NOMO-1 (cell line): ENCODE data around the gene CLEC2D.
"Not testable (repeated sequence)": the region's sequence is repeated elsewhere in the genome, so short reads cannot be mapped to it uniquely, and the experiment has no call there.

Source experiments
- DNase-seq, 2 experiments: peaks; one replicate each; lab custom pipeline; 2025; ENCODE audit not compliant: unreplicated experiment in 2 of 2; lab: John Stamatoyannopoulos, UW

Gene CLEC2D

GRCh38 chr12:9651265-9651729 is 18.2 kb upstream of the CLEC2D start:
- no peak for DNase-seq

- DNase-seq: no peak
Measured at GRCh38 chr12:9660046-9660445, 9.5 kb upstream of the CLEC2D start.

DNA sequence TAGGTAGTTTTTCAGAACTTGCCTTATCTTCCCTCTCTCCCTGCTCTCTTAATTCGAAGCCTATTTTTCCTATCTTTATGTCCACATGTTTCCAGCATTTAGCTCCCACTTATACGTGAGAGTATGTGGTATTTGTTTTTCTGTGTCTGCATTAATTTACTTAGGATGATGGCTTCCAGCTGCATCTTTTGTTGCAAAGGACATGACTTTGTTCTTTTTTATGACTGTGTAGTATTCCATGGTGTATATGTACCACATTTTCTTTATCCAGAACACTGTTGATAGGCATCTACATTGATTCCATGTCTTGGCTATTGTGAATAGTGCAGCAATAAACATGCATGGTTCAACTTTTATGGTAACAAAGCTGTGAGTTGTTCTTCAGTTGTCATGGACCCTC is 7.8 kb upstream of the CLEC2D start:
- DNase-seq: no peak

DNA sequence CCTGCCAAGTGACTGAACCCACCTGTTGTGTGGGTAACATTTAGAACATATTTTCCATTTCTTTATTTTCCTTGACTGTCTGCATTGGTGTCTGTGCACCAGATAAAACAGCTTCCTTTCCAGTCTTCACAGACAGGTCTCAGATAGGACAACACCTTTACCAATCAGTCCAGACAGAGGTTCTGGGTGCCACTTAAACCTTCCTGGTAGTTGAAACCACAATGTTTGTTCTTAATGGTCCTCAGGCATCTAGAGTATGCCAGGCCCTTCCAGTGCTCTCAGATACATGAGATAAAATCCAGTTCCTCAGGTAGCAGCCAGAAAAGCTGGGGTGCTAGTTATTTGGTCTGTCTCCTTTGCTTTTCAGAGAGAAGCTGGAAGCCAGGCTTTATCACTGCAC is 7.0 kb upstream of the CLEC2D start:
- no peak for DNase-seq

DNA sequence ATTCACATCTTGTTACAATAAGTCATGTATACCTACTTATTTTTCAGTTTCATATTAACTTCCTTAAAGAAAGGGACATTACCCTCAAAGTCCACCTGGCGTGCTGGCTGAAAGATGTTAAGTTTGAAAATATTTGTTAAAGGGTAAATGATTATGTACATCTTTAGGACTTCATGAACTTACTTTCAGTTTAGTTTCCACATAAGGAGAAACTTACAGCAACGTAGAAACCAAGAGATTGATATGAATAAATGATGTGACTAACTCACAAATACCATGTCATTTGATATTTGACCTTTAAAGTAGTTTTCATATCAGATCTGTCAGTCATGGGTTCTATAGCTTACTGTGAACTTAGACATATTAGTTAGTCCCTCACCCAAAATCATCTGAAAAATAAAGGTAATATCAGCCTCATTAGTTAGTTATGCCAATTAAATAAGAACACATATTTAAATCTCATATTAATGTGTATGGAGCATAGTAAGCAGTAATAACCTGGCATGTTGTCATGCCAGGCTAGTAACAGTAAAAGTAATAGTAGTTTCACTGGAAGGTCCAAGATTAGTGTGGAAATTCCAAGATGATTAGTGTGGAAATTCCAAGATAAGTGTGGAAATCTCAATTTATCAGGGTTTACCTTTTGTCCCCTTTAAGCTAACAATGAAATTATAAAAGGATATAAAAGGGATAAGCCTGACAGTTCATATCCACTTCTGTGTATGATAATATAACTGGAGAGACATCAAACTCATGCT is 1.9 kb upstream of the CLEC2D start:
- no peak for DNase-seq

DNA sequence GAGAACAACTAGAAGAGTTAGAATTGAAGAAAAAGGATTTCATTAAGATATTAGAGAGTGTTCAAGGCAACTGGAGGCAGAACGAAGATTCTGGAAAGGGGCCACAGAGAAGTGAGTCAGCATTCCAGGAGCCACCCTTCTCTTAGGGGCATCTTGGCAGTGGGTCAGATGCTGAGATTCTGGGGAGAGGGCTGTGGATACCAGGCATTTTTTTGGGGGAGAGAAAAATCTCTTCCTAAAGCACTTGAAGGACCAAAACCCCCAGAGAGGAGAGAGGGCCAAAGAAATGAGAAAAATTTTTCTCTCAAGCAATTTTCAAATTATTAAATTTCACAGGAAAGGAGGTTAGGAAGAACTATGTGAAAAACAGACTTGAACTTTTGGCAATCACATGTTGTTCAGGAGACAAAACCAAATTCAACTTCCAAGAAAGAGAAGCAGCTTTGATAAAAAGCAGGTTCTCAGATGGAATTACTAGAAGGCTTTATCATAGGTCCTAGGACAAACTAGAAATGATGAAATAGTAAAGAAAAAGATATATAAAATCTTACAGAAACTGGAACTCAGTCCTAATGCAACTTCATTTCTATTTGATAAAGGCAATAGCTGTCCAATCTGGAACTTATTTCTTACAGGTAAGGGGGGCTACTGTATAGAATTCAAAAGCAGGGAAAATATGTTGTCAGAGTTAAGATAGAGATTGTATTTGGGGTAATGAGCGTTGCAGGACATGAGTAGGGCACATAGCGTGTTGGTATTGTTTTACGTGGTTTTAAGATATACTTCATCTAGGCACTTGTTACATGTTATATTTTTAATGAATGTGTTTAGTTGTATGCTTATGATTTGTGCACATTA is 1.1 kb upstream of the CLEC2D start:
- no peak for DNase-seq

DNA sequence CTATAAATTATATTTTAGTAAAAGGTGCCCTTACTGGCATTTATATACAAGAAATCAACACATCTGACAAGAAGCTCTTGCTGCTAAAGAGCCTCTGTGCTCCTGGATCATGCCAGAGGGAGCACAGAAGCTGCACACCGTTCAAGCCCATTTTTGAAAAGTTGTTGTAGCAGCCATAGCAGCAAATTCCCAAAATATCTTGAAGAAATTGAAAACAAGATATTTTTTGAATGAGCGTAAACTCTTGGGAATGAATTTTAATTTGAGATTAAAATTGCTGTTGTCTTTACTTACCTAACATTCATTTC is 540 bp upstream of the CLEC2D start:
- no peak for DNase-seq

DNA sequence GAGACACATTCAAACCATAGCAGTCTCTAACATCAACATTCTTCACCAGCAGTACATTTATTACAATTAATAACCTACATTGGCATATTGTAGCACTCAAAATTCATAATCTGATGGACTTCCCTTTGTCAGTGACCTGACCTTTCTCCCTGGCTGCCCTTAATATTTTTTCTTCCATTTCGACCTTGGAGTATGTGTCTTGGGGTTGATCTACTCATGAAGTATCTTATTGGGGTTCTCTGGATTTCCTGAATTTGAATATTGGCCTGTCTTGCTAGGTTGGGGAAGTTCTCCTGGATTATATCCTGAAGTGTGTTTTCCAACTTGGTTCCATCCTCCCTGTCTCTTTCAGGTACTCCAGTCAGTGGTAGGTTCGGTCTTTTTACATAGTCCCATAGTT is 2.8 kb downstream of the CLEC2D start:
- not testable (repeated sequence) for DNase-seq

- DNase-seq: no peak
Measured at GRCh38 chr12:9673404-9674225, 4.1 kb downstream of the CLEC2D start.

- DNase-seq: no peak
Measured at GRCh38 chr12:9674226-9674590, 4.7 kb downstream of the CLEC2D start.

GRCh38 chr12:9682508-9682907 is 13.0 kb downstream of the CLEC2D start:
- not testable (repeated sequence) for DNase-seq

GRCh38 chr12:9682949-9683348 is 13.4 kb downstream of the CLEC2D start:
- not testable (repeated sequence) for DNase-seq

GRCh38 chr12:9685366-9685765 is 15.9 kb downstream of the CLEC2D start:
- not testable (repeated sequence) for DNase-seq

DNA sequence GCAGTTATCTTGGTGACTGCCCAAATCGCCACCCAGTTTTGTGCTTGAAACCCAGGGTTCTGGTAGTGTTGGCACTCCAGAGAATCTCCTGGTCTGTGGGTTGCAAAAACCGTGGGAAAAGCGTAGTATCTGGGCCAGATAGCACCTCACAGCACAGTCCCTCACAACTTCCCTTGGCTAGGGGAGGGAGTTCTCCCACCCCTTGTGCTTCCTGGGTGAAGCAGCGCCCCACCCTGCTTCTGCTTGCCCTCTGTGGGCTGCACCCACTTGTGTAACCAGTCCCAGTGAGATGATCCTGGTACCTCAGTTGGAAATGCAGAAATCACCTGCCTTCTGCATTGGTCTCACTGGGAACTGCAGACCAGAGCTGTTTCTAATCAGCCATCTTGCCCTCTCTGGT is 16.4 kb downstream of the CLEC2D start:
- no peak for DNase-seq

- no peak for DNase-seq
Measured at GRCh38 chr12:9687228-9687627, 17.7 kb downstream of the CLEC2D start.

- DNase-seq: no peak
Measured at GRCh38 chr12:9692909-9693308, 23.4 kb downstream of the CLEC2D start.

GRCh38 chr12:9694241-9694640 is 24.7 kb downstream of the CLEC2D start:
- peak in 1 of 2 experiments; percentile 37 for DNase-seq

- DNase-seq: not testable (repeated sequence)
Measured at GRCh38 chr12:9695150-9695549, 25.6 kb downstream of the CLEC2D start.

DNA sequence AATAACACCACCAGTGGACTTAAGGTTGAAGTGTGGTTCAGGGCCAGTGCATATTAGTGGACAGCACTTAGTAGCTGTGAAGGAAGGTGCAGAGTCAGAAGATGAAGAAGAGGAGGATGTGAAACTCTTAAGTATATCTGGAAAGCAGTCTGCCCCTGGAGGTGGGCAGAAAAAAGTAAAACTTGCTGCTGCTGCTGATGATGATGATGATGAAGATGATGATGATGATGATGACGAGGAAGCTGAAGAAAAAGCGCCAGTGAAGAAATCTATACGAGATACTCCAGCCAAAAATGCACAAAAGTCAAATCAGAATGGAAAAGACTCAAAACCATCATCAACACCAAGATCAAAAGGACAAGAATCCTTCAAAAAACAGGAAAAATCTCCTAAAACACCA is 26.1 kb downstream of the CLEC2D start:
- DNase-seq: not testable (repeated sequence)

- no peak for DNase-seq
Measured at GRCh38 chr12:9697619-9698018, 28.1 kb downstream of the CLEC2D start.

DNA sequence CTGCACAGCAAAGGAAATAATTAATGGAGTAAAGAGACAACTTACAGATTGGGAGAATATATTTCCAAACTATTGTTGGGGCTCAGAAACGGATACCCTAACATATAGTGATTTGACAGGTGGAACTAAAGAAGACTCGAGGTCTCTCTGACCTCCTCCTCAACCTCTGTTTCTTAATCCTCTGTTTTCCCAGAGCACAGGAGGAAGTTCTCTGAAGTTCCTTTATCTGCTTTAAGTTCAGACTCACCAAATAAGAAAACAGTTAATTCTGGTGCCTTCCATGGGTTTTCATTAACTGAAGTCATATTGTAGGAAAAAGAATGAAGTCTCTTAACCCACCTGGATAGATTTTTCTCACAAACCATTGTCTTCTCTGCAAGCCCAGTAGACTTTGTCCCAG is 29.2 kb downstream of the CLEC2D start:
- DNase-seq: peak in 1 of 2 experiments; percentile 29
